AG04449 (cell line): ENCODE results near the gene FAM50A.

Experiments used
- CTCF ChIA-PET: fragments of 350-600 bp; formaldehyde crosslinking; extraction: SDS; loops from one replicate; lab custom pipeline; 2021; ENCODE audit warnings: antibody characterized with exemption; lab: Yijun Ruan, JAX
- POLR2A ChIA-PET: fragments of 400-600, 350-600 bp; formaldehyde crosslinking; extraction: SDS; loops from one replicate; lab custom pipeline; 2020; ENCODE audit warnings: antibody characterized with exemption, inconsistent platforms; lab: Yijun Ruan, JAX
- DNase-seq: peaks from one replicate; pipeline ENCODE4 v3.0.0-alpha.2; 2010; ENCODE audit warnings: low read depth, low spot score
- H3K4me3 ChIP-seq: 2 replicates; pipeline ENCODE4 v1.5.1; 2011; ENCODE audit warnings: low read depth, mild to moderate bottlenecking, control low read depth, low read length
- TF ChIP-seq, protein P1 (sequence below): IDR thresholded peaks from one replicate; pipeline ENCODE4 v1.5.1; 2011; ENCODE audit warnings: mild to moderate bottlenecking, moderate library complexity, low read length, control low read depth, inconsistent platforms; ENCODE audit not compliant: insufficient read depth; ENCODE audit errors: missing control alignments

The FAM50A gene

DNA sequence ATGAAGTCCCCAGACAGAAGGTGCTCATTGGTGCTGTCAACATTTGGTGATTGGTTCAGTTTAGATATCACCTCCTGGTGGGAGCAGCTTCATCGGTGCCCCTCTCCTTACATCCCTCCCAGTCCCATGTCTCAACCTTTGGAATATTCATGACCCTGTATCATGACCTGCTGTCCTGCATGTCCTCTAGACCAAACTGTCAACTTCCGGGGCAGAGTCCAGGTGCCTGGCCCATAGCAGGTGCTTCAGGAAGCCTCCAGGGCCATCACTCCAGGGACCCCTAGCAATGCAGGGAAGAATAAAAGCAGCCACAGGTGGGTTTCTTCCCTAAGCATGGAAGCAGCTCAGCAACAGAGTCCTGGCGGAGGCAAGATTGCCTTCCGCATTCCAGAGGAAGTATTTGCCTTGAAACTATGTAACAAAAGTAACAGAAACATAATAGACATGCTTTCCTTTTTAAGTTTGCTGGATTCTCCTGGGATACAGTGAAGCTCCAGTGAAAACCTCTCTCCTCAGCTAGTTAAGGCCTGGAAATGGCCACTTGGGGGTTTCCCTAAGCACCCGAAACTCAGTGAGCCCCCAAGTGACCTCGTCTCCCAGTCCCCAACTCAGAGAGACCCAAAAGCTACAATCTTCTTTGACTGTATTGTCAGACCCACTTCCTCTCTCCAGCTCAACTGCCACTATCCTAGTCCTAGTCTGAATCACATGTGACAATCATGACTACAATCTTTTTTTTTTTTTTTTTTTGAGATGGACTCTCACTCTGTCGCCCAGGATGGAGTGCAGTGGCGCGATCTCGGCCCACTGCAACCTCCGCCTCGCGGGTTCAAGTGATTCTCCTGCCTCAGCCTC lies 16.8 kb upstream of the FAM50A start:
- no peak overlapping the region for H3K4me3 ChIP-seq
- POLR2A ChIA-PET = no interaction called here
- CTCF ChIA-PET = interaction anchor here (1.0 kb wide), 1 partner anchor 18 kb away, joined by 3 read pairs; no protein-coding TSS in a partner anchor
- DNase-seq = no peak
- TF ChIP-seq, protein P1, sequence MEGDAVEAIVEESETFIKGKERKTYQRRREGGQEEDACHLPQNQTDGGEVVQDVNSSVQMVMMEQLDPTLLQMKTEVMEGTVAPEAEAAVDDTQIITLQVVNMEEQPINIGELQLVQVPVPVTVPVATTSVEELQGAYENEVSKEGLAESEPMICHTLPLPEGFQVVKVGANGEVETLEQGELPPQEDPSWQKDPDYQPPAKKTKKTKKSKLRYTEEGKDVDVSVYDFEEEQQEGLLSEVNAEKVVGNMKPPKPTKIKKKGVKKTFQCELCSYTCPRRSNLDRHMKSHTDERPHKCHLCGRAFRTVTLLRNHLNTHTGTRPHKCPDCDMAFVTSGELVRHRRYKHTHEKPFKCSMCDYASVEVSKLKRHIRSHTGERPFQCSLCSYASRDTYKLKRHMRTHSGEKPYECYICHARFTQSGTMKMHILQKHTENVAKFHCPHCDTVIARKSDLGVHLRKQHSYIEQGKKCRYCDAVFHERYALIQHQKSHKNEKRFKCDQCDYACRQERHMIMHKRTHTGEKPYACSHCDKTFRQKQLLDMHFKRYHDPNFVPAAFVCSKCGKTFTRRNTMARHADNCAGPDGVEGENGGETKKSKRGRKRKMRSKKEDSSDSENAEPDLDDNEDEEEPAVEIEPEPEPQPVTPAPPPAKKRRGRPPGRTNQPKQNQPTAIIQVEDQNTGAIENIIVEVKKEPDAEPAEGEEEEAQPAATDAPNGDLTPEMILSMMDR = no peak

DNA sequence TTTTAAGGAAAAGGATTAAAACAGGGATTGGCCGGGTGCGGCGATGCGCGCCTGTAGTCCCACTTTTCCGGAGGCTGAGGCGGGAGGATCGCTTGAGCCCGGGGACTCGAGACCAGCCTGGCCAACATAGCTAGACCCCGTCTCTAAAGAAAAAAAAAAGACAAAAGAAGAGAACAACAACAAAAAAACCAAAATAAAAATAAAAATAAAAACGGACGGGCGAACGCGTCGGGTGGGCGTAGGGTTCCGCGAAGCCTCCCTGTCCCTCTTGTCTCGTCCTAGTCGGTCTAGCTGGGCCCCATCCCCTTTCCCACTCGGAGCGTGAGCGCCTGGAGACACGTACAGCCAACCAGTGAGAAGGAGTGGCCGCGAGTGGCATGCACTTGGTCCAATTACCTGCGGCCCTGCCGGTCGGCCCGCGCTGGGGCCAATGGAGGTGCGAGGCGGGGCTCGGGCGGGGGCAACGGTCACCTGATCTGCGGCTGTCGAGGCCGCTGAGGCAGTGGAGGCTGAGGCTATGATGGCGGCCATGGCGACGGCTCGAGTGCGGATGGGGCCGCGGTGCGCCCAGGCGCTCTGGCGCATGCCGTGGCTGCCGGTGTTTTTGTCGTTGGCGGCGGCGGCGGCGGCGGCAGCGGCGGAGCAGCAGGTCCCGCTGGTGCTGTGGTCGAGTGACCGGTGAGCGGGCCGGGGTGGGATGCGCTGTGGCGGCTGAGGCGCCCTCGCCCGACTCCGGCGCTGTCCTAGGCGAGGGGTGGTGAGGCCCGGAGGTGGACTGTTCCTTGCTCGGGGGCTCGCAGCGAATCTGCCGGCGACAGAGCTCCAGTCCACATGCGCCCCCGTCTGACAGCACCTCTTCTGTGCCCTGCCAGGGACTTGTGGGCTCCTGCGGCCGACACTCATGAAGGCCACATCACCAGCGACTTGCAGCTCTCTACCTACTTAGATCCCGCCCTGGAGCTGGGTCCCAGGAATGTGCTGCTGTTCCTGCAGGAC lies 15.5 kb upstream of the FAM50A start, which contains the start of gene ATP6AP1:
Gene ATP6AP1, plus strand, starts transcription at position 502 of the 996 bp plus-strand sequence. Its CDS starts 16 bp downstream, at position 518.
- DNase-seq = peak; percentile 41
- POLR2A ChIA-PET = interaction anchor here (0.8 kb wide), 1 partner anchor 31 kb away, joined by 5 read pairs; the partner anchor contains the start of gene RPL10
- TF ChIP-seq, protein P1 = no peak
- H3K4me3 ChIP-seq = peak within 1 kb of the TSS; percentile 68
- CTCF ChIA-PET = interaction anchor here (0.7 to 1.2 kb wide), 4 partner anchors 18 to 108 kb away, joined by 3 read pairs; no protein-coding TSS in a partner anchor

DNA sequence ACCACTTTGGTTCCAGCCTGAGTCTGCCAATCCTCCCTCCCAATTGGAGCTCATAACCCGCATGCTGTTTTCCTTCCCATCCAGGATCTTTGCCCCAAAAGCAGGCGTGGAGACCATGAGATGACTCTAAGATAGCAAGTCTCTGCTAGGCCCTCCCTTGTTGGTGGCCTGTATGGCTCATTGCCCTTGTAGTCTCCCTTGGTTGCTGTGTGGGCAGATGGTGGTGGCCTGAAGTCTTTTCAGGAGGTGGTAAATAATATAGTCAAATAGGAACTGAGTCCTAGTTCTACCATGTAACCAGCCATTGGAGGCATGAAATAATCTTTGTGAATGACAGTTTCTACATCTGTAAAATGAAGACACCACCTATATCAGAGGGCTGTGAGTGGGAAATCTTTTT lies 14.2 kb upstream of the FAM50A start:
- DNase-seq = no peak
- CTCF ChIA-PET = interaction anchor here (0.9 to 1.2 kb wide), 3 partner anchors 20 to 103 kb away, joined by 3 read pairs; no protein-coding TSS in a partner anchor
- POLR2A ChIA-PET = no interaction called here
- H3K4me3 ChIP-seq = peak overlapping the region; percentile 68
- TF ChIP-seq, protein P1 = no peak

DNA sequence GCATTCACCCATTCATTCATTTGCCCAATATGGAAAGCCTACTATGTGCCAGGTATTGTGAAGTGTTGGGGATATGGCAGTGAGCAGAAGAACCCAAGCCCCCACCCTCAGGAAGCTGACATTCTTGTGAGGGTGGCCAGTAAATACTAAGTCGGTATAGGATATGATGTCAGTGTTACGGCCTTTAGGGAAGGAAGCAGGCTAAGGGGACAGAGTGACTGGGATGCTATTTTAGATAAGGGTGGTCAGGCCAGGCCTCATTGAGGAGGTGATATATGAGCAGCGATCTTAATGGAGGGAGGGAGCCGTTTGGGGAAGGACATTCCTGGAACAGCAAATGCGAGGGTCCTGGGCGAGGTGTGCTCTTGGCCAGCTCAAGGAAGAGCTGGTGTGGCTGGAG lies 13.5 kb upstream of the FAM50A start:
- TF ChIP-seq, protein P1 = no peak
- POLR2A ChIA-PET = interaction anchor here (1.2 kb wide), 1 partner anchor 60 kb away, joined by 4 read pairs; the partner anchor contains the start of gene SLC10A3
- CTCF ChIA-PET = interaction anchor here (1.2 kb wide), 1 partner anchor 22 kb away, joined by 3 read pairs; no protein-coding TSS in a partner anchor

DNA sequence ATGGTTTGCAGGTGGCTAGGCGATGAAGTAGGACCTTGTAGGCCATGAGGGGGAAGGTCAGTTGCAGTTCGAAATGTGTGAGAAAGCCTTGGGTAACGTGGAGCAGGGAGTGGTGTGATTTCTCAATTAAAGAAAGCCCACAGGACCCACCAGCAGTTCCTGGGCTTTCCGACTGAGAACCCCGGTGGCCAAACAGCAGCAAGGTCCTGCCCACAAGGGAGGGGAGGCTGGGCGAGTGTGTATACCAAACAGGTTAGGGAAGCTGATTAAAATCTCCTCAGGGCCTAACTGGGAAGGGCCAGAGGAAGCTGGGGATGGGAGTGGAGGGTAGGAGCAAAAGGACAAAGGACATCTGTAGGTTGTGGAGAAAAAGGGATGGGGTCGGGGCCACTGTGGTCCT lies 13.0 kb upstream of the FAM50A start:
- DNase-seq = no peak
- POLR2A ChIA-PET = interaction anchor here (0.5 to 1.2 kb wide), 2 partner anchors 17 to 60 kb away, joined by 3 to 4 read pairs; partner anchors contain the start of gene SLC10A3

More for the DNA sequence above, 13.5 kb upstream of the FAM50A start:
- H3K4me3 ChIP-seq = no peak overlapping the region
- no peak for DNase-seq

More for the DNA sequence above, 13.0 kb upstream of the FAM50A start:
- TF ChIP-seq, protein P1 = no peak
- no peak overlapping the region for H3K4me3 ChIP-seq
- CTCF ChIA-PET = interaction anchor here (1.2 kb wide), 1 partner anchor 21 kb away, joined by 3 read pairs; no protein-coding TSS in a partner anchor
